HepG2 (cell line): ENCODE measurements around the gene CCDC157. TPM values are rescaled to one million over a fixed set of nuclear protein-coding genes. Genes with fewer than 3 reads are reported as not detected.

Source experiments
- ATAC-seq: fragments of 200-7000 bp; cut with Tn5 transposase; 3 replicates; pipeline ENCODE4 v1.9.1; 2020; ENCODE audit warnings: mild to moderate bottlenecking, moderate library complexity
- BruUV-seq: library from RNA; stranded (reverse); fragments of 400-500 nt; replicated peaks from 2 replicates; lab custom pipeline; 2021; lab: Mats Ljungman, UMichigan
- CTCF ChIA-PET: fragments of 300-600 bp; formaldehyde crosslinking; extraction: SDS; loops from one replicate; lab custom pipeline; 2021; ENCODE audit warnings: low total read pairs, inconsistent platforms, low intra/inter-chr PET ratio; lab: Yijun Ruan, JAX
- POLR2A ChIA-PET: fragments of 350-600 bp; sonication (Branson Sonifier 250); formaldehyde crosslinking; loops from one replicate; lab custom pipeline; 2020; ENCODE audit warnings: antibody characterized with exemption, inconsistent platforms; lab: Yijun Ruan, JAX
- DNase-seq: peaks from one replicate; pipeline ENCODE4 v3.0.0-alpha.2; 2015; ENCODE audit warnings: low spot score
- FAIRE-seq: peaks from 3 replicates; lab custom pipeline; 2011; peaks lifted over from hg19 to GRCh38; lab: Jason Lieb, UNC
- H2AFZ ChIP-seq: one replicate; pipeline ENCODE4 v1.6.1; 2011; ENCODE audit warnings: low read length, inconsistent platforms
- H3K27ac ChIP-seq: fragments of 300-600 bp; 3 replicates; pipeline ENCODE4 v1.8.0; 2011; ENCODE audit warnings: mixed run types, mild to moderate bottlenecking, mixed read lengths, low read length, inconsistent platforms; ENCODE audit not compliant: insufficient read depth; ENCODE audit errors: extremely low read length
- H3K27me3 ChIP-seq, 2 experiments: fragments of 200-600 bp in 1 of 2; 2 replicates in 1 of 2; 3 replicates in 1 of 2; pipeline versions ENCODE4 v1.6.0 to v1.8.0; 2011; ENCODE audit warnings: low read length in 2 of 2, mild to moderate bottlenecking in 2 of 2, moderate library complexity in 2 of 2, inconsistent platforms in 1 of 2; ENCODE audit not compliant: insufficient read depth in 2 of 2, control insufficient read depth in 1 of 2
- H3K36me3 ChIP-seq, 2 experiments: fragments of 200-600 bp in 1 of 2; replicated peaks in 1 of 2; 2 replicates in 1 of 2; 3 replicates in 1 of 2; pipeline versions ENCODE4 v1.5.1 to v1.8.0; 2011; ENCODE audit warnings: low read length in 2 of 2, inconsistent platforms in 1 of 2; ENCODE audit not compliant: insufficient read depth in 2 of 2, control insufficient read depth in 1 of 2
- H3K4me1 ChIP-seq: 2 replicates; pipeline ENCODE4 v1.5.1; 2012; ENCODE audit warnings: low read length, inconsistent platforms; ENCODE audit not compliant: insufficient read depth
- H3K4me2 ChIP-seq: 2 replicates; pipeline ENCODE4 v1.6.0; 2011; ENCODE audit warnings: low read depth, low read length, inconsistent platforms
- H3K4me3 ChIP-seq, 3 experiments: fragments of 200-600 bp in 1 of 3; sonication (generic), shearing (Covaris generic) in 1 of 3; replicated peaks in 1 of 3; 2 replicates each; pipeline ENCODE4 v1.5.1; 2011 to 2016; ENCODE audit warnings: low read length in 3 of 3, inconsistent platforms in 2 of 3, low read depth in 2 of 3, mild to moderate bottlenecking in 2 of 3, control low read depth in 1 of 3, mixed read lengths in 1 of 3; ENCODE audit not compliant: insufficient read depth in 1 of 3
- H3K79me2 ChIP-seq: one replicate; pipeline ENCODE4 v1.6.1; 2011; ENCODE audit warnings: low read length, inconsistent platforms; ENCODE audit not compliant: insufficient read depth
- H3K9ac ChIP-seq: 2 replicates; pipeline ENCODE4 v1.6.0; 2011; ENCODE audit warnings: mild to moderate bottlenecking, low read depth, low read length, inconsistent platforms; ENCODE audit not compliant: insufficient read depth
- H3K9me3 ChIP-seq: 2 replicates; pipeline ENCODE4 v1.5.1; 2012; ENCODE audit warnings: mild to moderate bottlenecking, low read length
- H4K20me1 ChIP-seq: 2 replicates; pipeline ENCODE4 v1.6.0; 2011; ENCODE audit warnings: inconsistent platforms, mild to moderate bottlenecking, low read length, moderate library complexity; ENCODE audit not compliant: insufficient read depth
- HES4 ChIP-seq: sonication (generic); formaldehyde crosslinking; IDR thresholded peaks from 2 replicates; pipeline ENCODE4 v1.9.0; 2021; ENCODE audit warnings: mild to moderate bottlenecking, missing genetic modification reagents, borderline replicate concordance
- MAFF ChIP-seq: IDR thresholded peaks from 2 replicates; pipeline ENCODE4 v1.6.1; 2011; ENCODE audit warnings: low read depth, low read length, improper control_type of control experiment
- MAFK ChIP-seq, 2 experiments: IDR thresholded peaks in 1 of 2; conservative IDR thresholded peaks in 1 of 2; 2 replicates each; pipeline ENCODE4 v1.6.1; 2011; ENCODE audit warnings: improper control_type of control experiment in 2 of 2, low read length in 2 of 2
- ZNF44 ChIP-seq: sonication (generic); formaldehyde crosslinking; IDR thresholded peaks from 2 replicates; pipeline ENCODE4 v1.5.1; 2020; ENCODE audit warnings: mild to moderate bottlenecking, missing genetic modification reagents
- ZNF557 ChIP-seq: sonication (generic); formaldehyde crosslinking; IDR thresholded peaks from 2 replicates; pipeline ENCODE4 v1.4.0; 2020; ENCODE audit warnings: missing genetic modification reagents
- ZNF704 ChIP-seq: sonication (generic); formaldehyde crosslinking; IDR thresholded peaks from 2 replicates; pipeline ENCODE4 v1.8.1; 2023; ENCODE audit warnings: mild to moderate bottlenecking, inconsistent platforms, moderate library complexity, missing genetic modification reagents, borderline replicate concordance
- ZNF772 ChIP-seq: sonication (generic); formaldehyde crosslinking; IDR thresholded peaks from 2 replicates; pipeline ENCODE4 v1.5.0; 2020; ENCODE audit warnings: mild to moderate bottlenecking, missing genetic modification reagents
- WGBS: methylation state at CpG from one replicate; pipeline ENCODE4 v1.1.6; 2017; ENCODE audit warnings: low lambda C conversion rate; 5-methylcytosine and 5-hydroxymethylcytosine counted together
- in situ Hi-C: cut with HindIII; loops from 2 replicates; pipeline ENCODE4 v1.10.0; 2017; ENCODE audit warnings: low pct_unique_long_range_greater_than_20kb; ENCODE audit not compliant: extremely low pct_ligation_motif_present
- intact Hi-C: fragments of 100-400 bp; cut with micrococcal nuclease; formaldehyde crosslinking; loops from one replicate; pipeline ENCODE4 v1.10.0; 2022; ENCODE audit not compliant: unreplicated experiment
- polyA plus RNA-seq, 8 experiments: library from polyadenylated mRNA; depleted of rRNA in 3 of 8; stranded (reverse) in 7 of 8; unstranded in 1 of 8; fragments of >200 nt; fragmentation: Illumina TruSeq in 4 of 8; extraction: Trizol in 4 of 8; gene quantifications; 2 replicates each; pipeline versions ENCODE4 v1.2.1 to v1.2.3, GENCODE V29; 2011 to 2016; ENCODE audit warnings: low read depth in 4 of 8, missing spikeins in 1 of 8, mixed read lengths in 1 of 8; ENCODE audit not compliant: insufficient read depth in 1 of 8
- total RNA-seq, 5 experiments: library from RNA; depleted of rRNA; stranded (reverse); fragments of >200 nt; fragmentation: Illumina TruSeq; extraction: Trizol; gene quantifications; 2 replicates each; pipeline ENCODE4 v1.2.3, GENCODE V29; 2016; ENCODE audit warnings: low read depth in 1 of 5

Gene CCDC157
- total and polyA plus RNA-seq, 2 of the 13 experiments (the other 11 are each of a cell fraction or from before 2014, with no cell fraction given), result 1.4 to 1.6 TPM

GRCh38 chr22:30416837-30417236, 60.0 kb downstream of the CCDC157 start:
- Histone ChIP-seq H3K79me2 (peaks cover 7% of the 10 kb centered on the region), H3K4me3 (no peak overlapping the region), H3K9ac (no peak overlapping the region), H3K4me2 (no peak overlapping the region), H3K4me1 (peaks cover 65% of the 10 kb centered on the region), H3K9me3 (no peaks in the 10 kb centered on the region), H3K36me3 (peaks cover 8 to 33% of the 10 kb centered on the region in 2 experiments), H3K27me3 (no peaks in the 10 kb centered on the region), H4K20me1 (no peaks in the 10 kb centered on the region), H3K27ac (no peak overlapping the region), H2AFZ (no peak overlapping the region)
- ChIA-PET POLR2A (no interaction called here), CTCF (no interaction called here)
- DNase-seq (no peak), FAIRE-seq (no peak), ATAC-seq (no peak)
- no TSS peak for BruUV-seq
- in situ Hi-C loops (no loop called here), intact Hi-C loops (no loop called here)
- TF ChIP-seq HES4 (CRISPR knock-in tag), result no peak
- TF ChIP-seq MAFF, result peak; percentile 83
- TF ChIP-seq ZNF704 (CRISPR knock-in tag), result no peak
- peak; percentile 79 to 94 for TF ChIP-seq MAFK (conservative IDR thresholded peaks at IDR 0.05 in 1 of 2, IDR thresholded peaks at IDR 0.05 in 1 of 2; ENCODE audit: low read length in 2 of 2)
- WGBS, result 96% methylated on average over 1 of the region's 1 CpG

- DNase-seq, result no peak
- ChIA-PET POLR2A (interaction anchor here (1.5 to 7.2 kb wide), 2 partner anchors 26 to 130 kb away, joined by 3 to 164 read pairs; partner anchors contain the start of gene SEC14L2), CTCF (no interaction called here)
- H3K79me2 ChIP-seq, result peaks cover 16% of the 10 kb centered on the region
- WGBS, result 70% methylated on average over 6 of the region's 6 CpGs
- no peaks in the 10 kb centered on the region for H3K27me3 ChIP-seq
- H3K9ac ChIP-seq, result peak overlapping the region; percentile 6
- H3K9me3 ChIP-seq, result no peaks in the 10 kb centered on the region
- BruUV-seq, result no TSS peak
- peak overlapping the region in 2 of 3 experiments; percentile 24 to 89; a peak in 2 of 6 replicates for H3K4me3 ChIP-seq
- H3K4me1 ChIP-seq, result peaks cover 80% of the 10 kb centered on the region
- TF ChIP-seq ZNF44 (CRISPR knock-in tag) (no peak), ZNF557 (no peak), ZNF772 (CRISPR knock-in tag) (0 out of 2 replicates have a peak, but pooled peaks have one; percentile 8)
- in situ Hi-C loops, result no loop called here
- peak overlapping the region; percentile 99 for H3K4me2 ChIP-seq
- no peak for ATAC-seq
- no peak for FAIRE-seq
- H4K20me1 ChIP-seq, result no peaks in the 10 kb centered on the region
- intact Hi-C loops, result no loop called here
- H2AFZ ChIP-seq, result no peak overlapping the region
- peaks cover 5 to 15% of the 10 kb centered on the region in 2 experiments; a peak in 4 of 5 replicates for H3K36me3 ChIP-seq
- peak overlapping the region; percentile 96 for H3K27ac ChIP-seq
These were observed 63.7 kb downstream of the CCDC157 start for GRCh38 chr22:30420347-30421125.
